ENCODE results near the gene SCFD1.

Gene SCFD1, protein sequence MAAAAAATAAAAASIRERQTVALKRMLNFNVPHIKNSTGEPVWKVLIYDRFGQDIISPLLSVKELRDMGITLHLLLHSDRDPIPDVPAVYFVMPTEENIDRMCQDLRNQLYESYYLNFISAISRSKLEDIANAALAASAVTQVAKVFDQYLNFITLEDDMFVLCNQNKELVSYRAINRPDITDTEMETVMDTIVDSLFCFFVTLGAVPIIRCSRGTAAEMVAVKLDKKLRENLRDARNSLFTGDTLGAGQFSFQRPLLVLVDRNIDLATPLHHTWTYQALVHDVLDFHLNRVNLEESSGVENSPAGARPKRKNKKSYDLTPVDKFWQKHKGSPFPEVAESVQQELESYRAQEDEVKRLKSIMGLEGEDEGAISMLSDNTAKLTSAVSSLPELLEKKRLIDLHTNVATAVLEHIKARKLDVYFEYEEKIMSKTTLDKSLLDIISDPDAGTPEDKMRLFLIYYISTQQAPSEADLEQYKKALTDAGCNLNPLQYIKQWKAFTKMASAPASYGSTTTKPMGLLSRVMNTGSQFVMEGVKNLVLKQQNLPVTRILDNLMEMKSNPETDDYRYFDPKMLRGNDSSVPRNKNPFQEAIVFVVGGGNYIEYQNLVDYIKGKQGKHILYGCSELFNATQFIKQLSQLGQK

DNA sequence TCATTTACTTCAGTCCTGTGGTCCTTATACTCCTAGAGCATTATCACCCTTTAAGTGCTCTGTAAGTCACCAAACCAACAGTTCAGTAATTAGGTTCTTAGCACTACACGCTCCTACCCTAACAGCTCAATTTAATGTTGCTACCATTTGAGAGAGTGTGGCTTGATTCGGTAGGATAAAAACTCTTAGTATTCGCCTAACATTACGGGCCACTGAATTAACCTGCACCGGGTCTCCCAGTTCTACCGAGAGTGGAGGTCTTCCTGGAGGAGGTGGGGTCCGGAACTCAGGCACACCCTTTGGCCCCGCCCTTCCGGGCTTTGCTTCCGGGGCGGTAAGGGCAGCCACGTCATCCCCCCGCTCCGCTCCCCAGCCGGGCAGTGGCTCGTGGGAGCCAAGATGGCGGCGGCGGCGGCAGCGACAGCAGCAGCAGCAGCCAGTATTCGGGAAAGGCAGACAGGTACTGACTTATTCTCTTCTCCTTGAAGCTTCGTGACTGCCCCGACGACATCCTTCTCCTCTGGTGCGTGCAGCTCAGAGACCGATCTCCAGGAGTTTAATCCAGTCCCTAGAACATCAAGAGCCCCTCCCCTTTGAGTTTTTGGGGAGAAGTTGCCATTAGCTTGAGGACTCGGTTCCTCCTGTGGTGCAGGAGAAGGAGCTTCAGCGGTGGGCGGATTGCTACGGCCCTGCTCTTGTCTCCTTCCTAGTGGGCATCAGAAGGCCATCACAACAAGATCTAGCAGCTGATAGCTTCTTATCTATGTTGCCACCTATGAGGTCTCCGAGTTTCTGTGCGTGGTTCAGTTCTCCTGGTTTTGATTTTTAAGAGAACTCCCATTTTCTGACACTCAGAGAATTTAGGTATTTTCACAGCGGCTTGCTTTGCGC is at the start of gene SCFD1:
Gene SCFD1 (plus strand): TSS at position 380 of the 891 bp plus-strand sequence. CDS start 20 bp downstream, at position 400.
- peak; percentile 79 for DNase-seq
- peak within 1 kb of the TSS; percentile 67 for H3K27ac ChIP-seq (ENCODE audit: low read length)
- H3K4me3 ChIP-seq (ENCODE audit: low read length): peak within 1 kb of the TSS; percentile 94
- no peaks in the 10 kb centered on the region for H3K9me3 ChIP-seq (replicated peaks; ENCODE audit: insufficient read depth, low read length)
- H3K4me1 ChIP-seq (ENCODE audit: low read length): 0 out of 2 replicates have a peak, but pooled peaks cover 4% of the 10 kb centered on the region
- no peaks in the 10 kb centered on the region for H3K9me2 ChIP-seq (replicated peaks; ENCODE audit: insufficient read depth, low read length)
- H3K79me2 ChIP-seq (ENCODE audit: low read length): peaks cover 50% of the 10 kb centered on the region
- peak within 1 kb of the TSS; percentile 82 for H2AFZ ChIP-seq (ENCODE audit: low read length)
- no peaks in the 10 kb centered on the region for H3K36me3 ChIP-seq (replicated peaks; ENCODE audit: insufficient read depth, low read length)
- no peaks in the 10 kb centered on the region for H3K27me3 ChIP-seq (replicated peaks; ENCODE audit: insufficient read depth, low read length)
- H3F3A ChIP-seq (ENCODE audit: insufficient read depth, low read length): peaks cover 13% of the 10 kb centered on the region; the same call in 1 of the 2 replicates
- H4K20me1 ChIP-seq (ENCODE audit: insufficient read depth, low read length): no peaks in the 10 kb centered on the region
- peak within 1 kb of the TSS; percentile 87 for H3K4me2 ChIP-seq (ENCODE audit: low read depth, low read length)
- TF ChIP-seq, protein P1, sequence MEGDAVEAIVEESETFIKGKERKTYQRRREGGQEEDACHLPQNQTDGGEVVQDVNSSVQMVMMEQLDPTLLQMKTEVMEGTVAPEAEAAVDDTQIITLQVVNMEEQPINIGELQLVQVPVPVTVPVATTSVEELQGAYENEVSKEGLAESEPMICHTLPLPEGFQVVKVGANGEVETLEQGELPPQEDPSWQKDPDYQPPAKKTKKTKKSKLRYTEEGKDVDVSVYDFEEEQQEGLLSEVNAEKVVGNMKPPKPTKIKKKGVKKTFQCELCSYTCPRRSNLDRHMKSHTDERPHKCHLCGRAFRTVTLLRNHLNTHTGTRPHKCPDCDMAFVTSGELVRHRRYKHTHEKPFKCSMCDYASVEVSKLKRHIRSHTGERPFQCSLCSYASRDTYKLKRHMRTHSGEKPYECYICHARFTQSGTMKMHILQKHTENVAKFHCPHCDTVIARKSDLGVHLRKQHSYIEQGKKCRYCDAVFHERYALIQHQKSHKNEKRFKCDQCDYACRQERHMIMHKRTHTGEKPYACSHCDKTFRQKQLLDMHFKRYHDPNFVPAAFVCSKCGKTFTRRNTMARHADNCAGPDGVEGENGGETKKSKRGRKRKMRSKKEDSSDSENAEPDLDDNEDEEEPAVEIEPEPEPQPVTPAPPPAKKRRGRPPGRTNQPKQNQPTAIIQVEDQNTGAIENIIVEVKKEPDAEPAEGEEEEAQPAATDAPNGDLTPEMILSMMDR (IDR thresholded peaks at IDR 0.05; ENCODE audit: low read length): no peak
- TF ChIP-seq EZH2phosphoT487 (IDR thresholded peaks at IDR 0.05; ENCODE audit: low read length) (no peak), EZH2 (optimal IDR thresholded peaks at IDR 0.05; ENCODE audit: low read depth, low read length) (no peak)
- H3K9ac ChIP-seq (ENCODE audit: low read length): peak within 1 kb of the TSS; percentile 85

DNA sequence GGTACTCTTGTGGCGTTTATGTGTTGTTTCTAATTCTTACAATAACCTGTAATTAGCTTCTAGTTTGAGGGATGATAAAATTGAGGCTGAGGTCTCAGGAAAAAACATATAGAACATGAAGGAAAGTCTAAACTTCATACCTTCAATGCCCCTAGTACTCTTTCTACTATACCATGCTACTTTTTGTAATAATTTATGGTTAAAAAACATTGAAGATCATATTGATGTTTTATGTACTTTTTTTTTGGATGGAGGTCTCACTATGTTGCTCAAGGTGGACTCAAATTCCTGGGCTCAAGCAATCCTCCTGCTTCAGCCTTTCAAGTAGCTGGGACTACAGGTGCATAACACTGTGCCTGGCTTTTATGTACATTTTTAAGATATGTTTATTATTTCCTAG is 49.3 kb upstream of the SCFD1 start:
- H3K36me3 ChIP-seq (replicated peaks; ENCODE audit: insufficient read depth, low read length): no peaks in the 10 kb centered on the region
- no peak overlapping the region for H3K4me2 ChIP-seq (ENCODE audit: low read depth, low read length)
- H2AFZ ChIP-seq (ENCODE audit: low read length): no peak overlapping the region
- TF ChIP-seq, protein P1 (IDR thresholded peaks at IDR 0.05; ENCODE audit: low read length): no peak
- no peak for TF ChIP-seq EZH2phosphoT487 (IDR thresholded peaks at IDR 0.05; ENCODE audit: low read length)
- TF ChIP-seq EZH2 (optimal IDR thresholded peaks at IDR 0.05; ENCODE audit: low read depth, low read length): no peak
- H3K9me3 ChIP-seq (replicated peaks; ENCODE audit: insufficient read depth, low read length): no peaks in the 10 kb centered on the region
- H3K27ac ChIP-seq (ENCODE audit: low read length): no peak overlapping the region
- no peaks in the 10 kb centered on the region for H3K4me1 ChIP-seq (ENCODE audit: low read length)
- no peak overlapping the region for H3K4me3 ChIP-seq (ENCODE audit: low read length)
- peaks cover 95% of the 10 kb centered on the region for H3K79me2 ChIP-seq (ENCODE audit: low read length)
- H3K27me3 ChIP-seq (replicated peaks; ENCODE audit: insufficient read depth, low read length): no peaks in the 10 kb centered on the region
- H3F3A ChIP-seq (ENCODE audit: insufficient read depth, low read length): no peaks in the 10 kb centered on the region
- no peaks in the 10 kb centered on the region for H3K9me2 ChIP-seq (replicated peaks; ENCODE audit: insufficient read depth, low read length)
- DNase-seq: no peak
- H3K9ac ChIP-seq (ENCODE audit: low read length): no peak overlapping the region
- no peaks in the 10 kb centered on the region for H4K20me1 ChIP-seq (ENCODE audit: insufficient read depth, low read length)

DNA sequence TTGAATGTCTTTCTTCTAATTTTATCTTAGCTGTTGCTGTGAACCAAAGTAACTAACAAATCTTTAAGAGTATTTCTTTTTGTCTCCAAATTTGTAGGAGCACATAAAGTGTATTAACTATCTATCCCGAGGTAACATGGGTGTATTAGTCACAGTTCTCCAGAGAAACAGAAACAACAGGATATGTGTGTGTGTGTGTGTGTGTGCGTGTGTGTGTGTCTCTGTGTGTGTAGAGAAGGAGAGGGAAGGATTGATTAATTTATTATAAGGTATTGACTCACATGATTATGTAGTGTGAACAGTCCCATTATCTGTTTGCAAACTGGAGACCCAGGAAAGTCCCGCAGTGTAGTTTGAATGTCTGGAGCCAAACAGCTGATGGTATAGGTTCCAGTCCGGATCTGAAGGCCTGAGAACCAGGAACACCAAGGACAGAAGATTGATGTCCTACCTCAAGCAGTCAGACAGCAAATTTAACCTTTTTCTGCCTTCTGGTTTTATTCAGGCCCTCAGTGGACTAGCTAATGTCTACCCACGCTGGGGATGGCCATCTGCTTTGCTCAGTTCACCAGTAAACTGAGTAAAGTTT is 48.8 kb upstream of the SCFD1 start:
- Histone ChIP-seq H2AFZ (ENCODE audit: low read length) (no peak overlapping the region), H3K9me3 (replicated peaks; ENCODE audit: insufficient read depth, low read length) (no peaks in the 10 kb centered on the region), H4K20me1 (ENCODE audit: insufficient read depth, low read length) (no peaks in the 10 kb centered on the region), H3K4me3 (ENCODE audit: low read length) (no peak overlapping the region), H3K27ac (ENCODE audit: low read length) (no peak overlapping the region), H3K9me2 (replicated peaks; ENCODE audit: insufficient read depth, low read length) (no peaks in the 10 kb centered on the region), H3F3A (ENCODE audit: insufficient read depth, low read length) (no peaks in the 10 kb centered on the region), H3K27me3 (replicated peaks; ENCODE audit: insufficient read depth, low read length) (no peaks in the 10 kb centered on the region), H3K9ac (ENCODE audit: low read length) (no peak overlapping the region), H3K36me3 (replicated peaks; ENCODE audit: insufficient read depth, low read length) (no peaks in the 10 kb centered on the region), H3K4me2 (ENCODE audit: low read depth, low read length) (no peak overlapping the region), H3K79me2 (ENCODE audit: low read length) (peaks cover 95% of the 10 kb centered on the region), H3K4me1 (ENCODE audit: low read length) (no peaks in the 10 kb centered on the region)
- no peak for DNase-seq
- TF ChIP-seq EZH2 (optimal IDR thresholded peaks at IDR 0.05; ENCODE audit: low read depth, low read length): no peak
- no peak for TF ChIP-seq EZH2phosphoT487 (IDR thresholded peaks at IDR 0.05; ENCODE audit: low read length)
- TF ChIP-seq, protein P1 (IDR thresholded peaks at IDR 0.05; ENCODE audit: low read length): no peak
